H9 (cell line): ENCODE results near the gene RPL37A. TPM values are rescaled to one million over a fixed set of nuclear protein-coding genes. Genes with fewer than 3 reads are reported as not detected.

Source experiments
- DNase-seq: peaks from one replicate; pipeline ENCODE4 v3.0.0-alpha.2; 2017
- H2AFZ ChIP-seq: one replicate; pipeline ENCODE4 v1.6.1; 2013; ENCODE audit warnings: mild to moderate bottlenecking, low read length, control low read depth, moderate library complexity
- H2AK5ac ChIP-seq: 2 replicates; pipeline ENCODE4 v1.6.1; 2013; ENCODE audit warnings: low read length, control low read depth, mixed read lengths; ENCODE audit not compliant: insufficient read length
- H2BK120ac ChIP-seq: one replicate; pipeline ENCODE4 v1.6.1; 2013; ENCODE audit warnings: low read depth, mild to moderate bottlenecking, low read length, control low read depth, inconsistent platforms; ENCODE audit not compliant: poor library complexity, severe bottlenecking
- H2BK12ac ChIP-seq: 2 replicates; pipeline ENCODE4 v1.6.1; 2013; ENCODE audit warnings: low read length, control low read depth, mixed read lengths, low read depth; ENCODE audit not compliant: insufficient read length
- H2BK15ac ChIP-seq: 2 replicates; pipeline ENCODE4 v1.6.1; 2013; ENCODE audit warnings: low read depth, low read length, control low read depth
- H2BK20ac ChIP-seq: one replicate; pipeline ENCODE4 v1.6.1; 2013; ENCODE audit warnings: low read depth, mild to moderate bottlenecking, low read length, control low read depth, inconsistent platforms; ENCODE audit not compliant: poor library complexity, severe bottlenecking
- H2BK5ac ChIP-seq: 2 replicates; pipeline ENCODE4 v1.6.1; 2013; ENCODE audit warnings: low read length, control low read depth, mixed read lengths; ENCODE audit not compliant: insufficient read length
- H3K14ac ChIP-seq: 2 replicates; pipeline ENCODE4 v1.6.1; 2013; ENCODE audit warnings: low read length, control low read depth; ENCODE audit not compliant: insufficient read depth
- H3K18ac ChIP-seq: 2 replicates; pipeline ENCODE4 v1.6.1; 2013; ENCODE audit warnings: low read depth, mild to moderate bottlenecking, mixed read lengths, low read length, control low read depth; ENCODE audit not compliant: insufficient read length
- H3K23ac ChIP-seq: 2 replicates; pipeline ENCODE4 v1.6.1; 2013; ENCODE audit warnings: low read length, control low read depth, mixed read lengths, low read depth; ENCODE audit not compliant: insufficient read length
- H3K23me2 ChIP-seq: 2 replicates; pipeline ENCODE4 v1.6.1; 2013; ENCODE audit warnings: low read depth, mild to moderate bottlenecking, mixed read lengths, low read length, control low read depth; ENCODE audit not compliant: insufficient read length, poor library complexity, severe bottlenecking
- H3K27ac ChIP-seq: 2 replicates; pipeline ENCODE4 v1.5.1; 2013; ENCODE audit warnings: low read length, control low read depth, mixed read lengths, low read depth; ENCODE audit not compliant: insufficient read length
- H3K27me3 ChIP-seq: 2 replicates; pipeline ENCODE4 v1.6.1; 2013; ENCODE audit warnings: low read length, control low read depth, inconsistent platforms; ENCODE audit not compliant: insufficient read depth
- H3K4ac ChIP-seq: 2 replicates; pipeline ENCODE4 v1.6.1; 2013; ENCODE audit warnings: low read depth, mild to moderate bottlenecking, control low read depth, inconsistent platforms, low read length, moderate library complexity
- H3K4me1 ChIP-seq: 2 replicates; pipeline ENCODE4 v1.6.1; 2013; ENCODE audit warnings: low read length, control low read depth, inconsistent platforms; ENCODE audit not compliant: insufficient read depth
- H3K4me2 ChIP-seq: 2 replicates; pipeline ENCODE4 v1.6.1; 2013; ENCODE audit warnings: low read length, control low read depth, mixed read lengths; ENCODE audit not compliant: insufficient read length, insufficient read depth
- H3K56ac ChIP-seq: 2 replicates; pipeline ENCODE4 v1.6.1; 2013; ENCODE audit warnings: low read depth, mild to moderate bottlenecking, mixed read lengths, low read length, control low read depth; ENCODE audit not compliant: insufficient read length
- H3K79me1 ChIP-seq: 2 replicates; pipeline ENCODE4 v1.6.1; 2013; ENCODE audit warnings: low read depth, mild to moderate bottlenecking, moderate library complexity, low read length, control low read depth, inconsistent platforms; ENCODE audit not compliant: insufficient read depth, poor library complexity, severe bottlenecking
- H3K79me2 ChIP-seq: 2 replicates; pipeline ENCODE4 v1.6.1; 2013; ENCODE audit warnings: low read length, control low read depth, inconsistent platforms; ENCODE audit not compliant: insufficient read depth
- H3K9ac ChIP-seq: 2 replicates; pipeline ENCODE4 v1.6.1; 2013; ENCODE audit warnings: low read length, control low read depth, mixed read lengths; ENCODE audit not compliant: insufficient read length; ENCODE audit errors: extremely low read depth
- H3K9me3 ChIP-seq: one replicate; pipeline ENCODE4 v1.6.1; 2013; ENCODE audit warnings: low read depth, low read length, inconsistent platforms; ENCODE audit not compliant: control insufficient read depth
- H3T11ph ChIP-seq: one replicate; pipeline ENCODE4 v1.6.1; 2013; ENCODE audit warnings: mild to moderate bottlenecking, low read length, control low read depth, inconsistent platforms
- H4K20me1 ChIP-seq: one replicate; pipeline ENCODE4 v1.6.1; 2013; ENCODE audit not compliant: control insufficient read depth, insufficient read length, insufficient read depth
- H4K5ac ChIP-seq: 2 replicates; pipeline ENCODE4 v1.6.1; 2013; ENCODE audit warnings: low read depth, mild to moderate bottlenecking, mixed read lengths, low read length, control low read depth; ENCODE audit not compliant: insufficient read length
- H4K8ac ChIP-seq: replicated peaks from 2 replicates; pipeline ENCODE4 v1.6.1; 2013; ENCODE audit warnings: low read length, control low read depth, mixed read lengths, low read depth; ENCODE audit not compliant: insufficient read length
- H4K91ac ChIP-seq: 2 replicates; pipeline ENCODE4 v1.6.1; 2013; ENCODE audit warnings: low read depth, mild to moderate bottlenecking, moderate library complexity, mixed read lengths, low read length, control low read depth; ENCODE audit not compliant: insufficient read length
- H3K27ac Mint-ChIP-seq, 3 experiments: 2 replicates in 2 of 3; 3 replicates in 1 of 3; pipeline ENCODE4 v1.8.0; 2020 to 2021; ENCODE audit warnings: mixed read lengths in 3 of 3, mild to moderate bottlenecking in 1 of 3, moderate library complexity in 1 of 3
- H3K27me3 Mint-ChIP-seq: 2 replicates; pipeline ENCODE4 v1.8.0; 2021; ENCODE audit warnings: low read depth, mild to moderate bottlenecking, moderate library complexity, mixed read lengths
- H3K36me3 Mint-ChIP-seq, 3 experiments: 2 replicates in 2 of 3; 3 replicates in 1 of 3; pipeline ENCODE4 v1.8.0; 2020 to 2021; ENCODE audit warnings: low read depth in 3 of 3, mixed read lengths in 3 of 3; ENCODE audit not compliant: insufficient read depth in 1 of 3
- H3K4me1 Mint-ChIP-seq, 2 experiments: 2 replicates each; pipeline ENCODE4 v1.8.0; 2020; ENCODE audit warnings: mixed read lengths in 2 of 2
- H3K4me3 Mint-ChIP-seq, 2 experiments: 2 replicates in 1 of 2; 3 replicates in 1 of 2; pipeline ENCODE4 v1.8.0; 2020 to 2021; ENCODE audit warnings: mild to moderate bottlenecking in 2 of 2, mixed read lengths in 2 of 2, moderate library complexity in 1 of 2
- H3K9me3 Mint-ChIP-seq, 2 experiments: 2 replicates in 1 of 2; 3 replicates in 1 of 2; pipeline ENCODE4 v1.8.0; 2020; ENCODE audit warnings: mild to moderate bottlenecking in 2 of 2, mixed read lengths in 2 of 2, moderate library complexity in 1 of 2
- CTCF ChIP-seq: fragments of 200-600 bp; sonication (generic); conservative IDR thresholded peaks from 3 replicates; pipeline ENCODE4 v1.8.0; 2021; ENCODE audit warnings: antibody characterized with exemption, mild to moderate bottlenecking
- WGBS: extraction: QIAGEN DNeasy Blood & Tissue Kit; methylation state at CpG from one replicate; pipeline ENCODE4 v1.1.7; 2013; ENCODE audit warnings: missing lambda C conversion rate, low lambda C conversion rate, mixed read lengths; ENCODE audit not compliant: insufficient read length; ENCODE audit errors: extremely low coverage; 5-methylcytosine and 5-hydroxymethylcytosine counted together
- total RNA-seq: library from RNA; stranded (reverse); gene quantifications from 2 replicates; pipeline ENCODE4 v1.2.1, GENCODE V29; 2021

The RPL37A gene
- total RNA-seq, 1 experiment from 2014 or later, result 3,769 TPM

- H2BK120ac ChIP-seq, result no peak overlapping the region
- no peak overlapping the region for H2AK5ac ChIP-seq
- no peak overlapping the region for H3K4me2 ChIP-seq
- Mint-ChIP-seq H3K27me3 (no peaks in the 10 kb centered on the region), H3K4me3 (no peak overlapping the region), H3K36me3 (peaks cover 0 to 8% (median 6%) of the 10 kb centered on the region in 3 experiments; a peak in 5 of 7 replicates), H3K27ac (no peak overlapping the region), H3K4me1 (no peaks in the 10 kb centered on the region; a peak in 1 of 4 replicates), H3K9me3 (no peaks in the 10 kb centered on the region)
- H3K79me1 ChIP-seq, result no peaks in the 10 kb centered on the region
- no peak overlapping the region for H3K56ac ChIP-seq
- no peaks in the 10 kb centered on the region for H3K79me2 ChIP-seq
- no peak overlapping the region for H3K4ac ChIP-seq
- no peak for TF ChIP-seq CTCF
- no peak overlapping the region for H3K9ac ChIP-seq
- no peaks in the 10 kb centered on the region for H3K27me3 ChIP-seq
- H3K9me3 ChIP-seq, result no peaks in the 10 kb centered on the region
- no peaks in the 10 kb centered on the region for H3K23me2 ChIP-seq
- no peak overlapping the region for H3K18ac ChIP-seq
- H3K14ac ChIP-seq, result no peak overlapping the region
- no peak overlapping the region for H2BK12ac ChIP-seq
- no peak overlapping the region for H4K91ac ChIP-seq
- H4K20me1 ChIP-seq, result no peaks in the 10 kb centered on the region
- H3K27ac ChIP-seq, result no peak overlapping the region
- no peak overlapping the region for H2BK15ac ChIP-seq
- no peak overlapping the region for H2BK5ac ChIP-seq
- WGBS, result no CpG with 5 or more reads among the region's 4 CpGs
- H3T11ph ChIP-seq, result no peak overlapping the region
- H4K5ac ChIP-seq, result no peak overlapping the region
- no peak overlapping the region for H2BK20ac ChIP-seq
- DNase-seq, result no peak
- no peak overlapping the region for H4K8ac ChIP-seq
- H2AFZ ChIP-seq, result no peak overlapping the region
- H3K23ac ChIP-seq, result no peak overlapping the region
- no peaks in the 10 kb centered on the region for H3K4me1 ChIP-seq
Measured at GRCh38 chr2:216486708-216487107, 11.9 kb upstream of the RPL37A start.
